IPS-18c (cell line): ENCODE measurements around the gene DMAP1.
A peak's percentile ranks its signal among the peaks of the same experiment; 100 is the strongest.
"Not testable (repeated sequence)": the region's sequence is repeated elsewhere in the genome, so short reads cannot be mapped to it uniquely, and the experiment has no call there.

Source experiments
- H3K4me3 ChIP-seq: 2 replicates; pipeline ENCODE4 v1.7.0; 2013; ENCODE audit warnings: low read depth, mild to moderate bottlenecking, low read length, moderate library complexity; ENCODE audit not compliant: insufficient read depth
- H3K9me3 ChIP-seq: one replicate; pipeline ENCODE4 v1.6.1; 2013; ENCODE audit warnings: mild to moderate bottlenecking, low read length, moderate library complexity; ENCODE audit not compliant: control insufficient read depth, insufficient read depth

Gene DMAP1

GRCh38 chr1:44213222-44214112, at the start of gene DMAP1:
TSS of gene DMAP1 (plus strand) at chr1:44213471. CDS start at chr1:44213754, 283 bp downstream.
- H3K4me3 ChIP-seq: peak within 1 kb of the TSS; percentile 97
- H3K9me3 ChIP-seq: no peaks in the 10 kb centered on the region

DNA sequence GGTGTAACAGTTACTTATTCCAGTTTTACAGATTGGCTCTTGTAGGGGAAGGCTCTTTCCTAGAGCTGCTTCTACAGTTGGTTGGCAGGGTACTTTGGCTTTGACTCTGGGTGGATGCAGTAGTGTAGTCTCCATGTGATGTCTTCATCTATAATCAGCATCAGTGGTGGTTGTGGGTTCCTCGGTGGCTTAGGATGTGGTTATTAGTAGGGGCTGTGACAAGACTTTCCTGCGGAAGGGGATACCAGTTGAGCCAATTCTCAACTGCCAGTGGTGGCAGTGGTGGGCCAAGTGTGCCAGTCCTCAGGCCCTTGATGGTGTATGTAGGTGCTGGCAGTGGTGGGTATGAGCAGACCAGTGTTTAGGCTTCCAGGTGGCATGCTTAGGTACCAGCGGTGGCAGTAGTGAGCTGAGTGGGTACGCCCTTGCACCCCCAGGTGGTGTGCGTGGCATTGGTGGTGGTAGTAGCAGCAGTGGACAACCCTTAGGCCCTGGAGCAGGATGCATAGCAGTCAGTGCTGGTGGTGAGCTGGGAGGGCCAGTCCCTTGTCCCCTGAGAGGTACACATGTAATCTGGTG, 44.7 kb upstream of the DMAP1 start:
- Histone ChIP-seq H3K9me3 (no peaks in the 10 kb centered on the region), H3K4me3 (no peak overlapping the region)

- Histone ChIP-seq H3K4me3 (no peak overlapping the region), H3K9me3 (peaks cover 3% of the 10 kb centered on the region)
These were observed 42.9 kb upstream of the DMAP1 start for GRCh38 chr1:44170281-44170823.

- no peak overlapping the region for H3K4me3 ChIP-seq
- H3K9me3 ChIP-seq: peaks cover 5% of the 10 kb centered on the region
These were observed 38.6 kb upstream of the DMAP1 start for GRCh38 chr1:44174630-44175029.

DNA sequence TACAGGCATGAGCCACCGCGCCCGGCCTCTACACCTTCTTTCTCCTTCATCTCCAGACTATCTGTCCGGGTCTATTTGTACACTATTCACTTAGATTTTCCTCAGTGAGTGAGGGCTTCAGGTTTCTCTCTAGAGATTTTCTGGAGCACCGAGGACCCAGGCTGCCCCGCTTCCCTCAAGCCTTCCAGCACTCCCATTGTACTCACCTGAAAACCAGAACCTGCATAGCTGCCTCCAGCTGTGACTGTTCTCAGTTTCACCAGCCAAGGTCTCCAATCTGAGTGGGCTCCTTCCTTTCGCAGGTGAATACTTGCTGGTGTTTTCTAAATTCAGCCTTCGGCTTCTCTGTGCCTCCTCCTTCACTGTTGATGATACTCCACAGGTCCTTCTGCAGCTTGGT, 12.9 kb upstream of the DMAP1 start:
- H3K4me3 ChIP-seq: no peak overlapping the region
- no peaks in the 10 kb centered on the region for H3K9me3 ChIP-seq

GRCh38 chr1:44206545-44206944, 6.7 kb upstream of the DMAP1 start:
- not testable (repeated sequence) for H3K9me3 ChIP-seq, H3K4me3 ChIP-seq

DNA sequence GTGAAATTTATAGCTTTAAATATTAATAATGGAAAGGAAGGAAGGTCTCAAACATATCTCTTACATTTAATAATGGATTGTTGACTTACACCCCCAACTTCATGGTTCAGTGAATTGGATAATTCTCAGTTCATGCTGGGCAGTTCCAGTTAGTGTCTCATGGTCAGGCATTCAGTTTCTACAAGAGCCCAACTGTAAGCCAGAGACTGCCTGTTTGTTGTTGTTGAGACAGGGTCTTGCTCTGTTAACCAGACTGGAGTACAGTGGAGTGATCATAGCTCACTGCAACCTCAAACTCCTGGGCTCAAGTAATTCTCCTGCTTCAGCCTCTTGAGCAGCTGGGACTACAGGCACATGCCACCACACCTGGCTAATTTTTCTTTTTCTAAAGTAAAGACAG, 5.0 kb upstream of the DMAP1 start:
- Histone ChIP-seq H3K9me3 (no peaks in the 10 kb centered on the region), H3K4me3 (no peak overlapping the region)

DNA sequence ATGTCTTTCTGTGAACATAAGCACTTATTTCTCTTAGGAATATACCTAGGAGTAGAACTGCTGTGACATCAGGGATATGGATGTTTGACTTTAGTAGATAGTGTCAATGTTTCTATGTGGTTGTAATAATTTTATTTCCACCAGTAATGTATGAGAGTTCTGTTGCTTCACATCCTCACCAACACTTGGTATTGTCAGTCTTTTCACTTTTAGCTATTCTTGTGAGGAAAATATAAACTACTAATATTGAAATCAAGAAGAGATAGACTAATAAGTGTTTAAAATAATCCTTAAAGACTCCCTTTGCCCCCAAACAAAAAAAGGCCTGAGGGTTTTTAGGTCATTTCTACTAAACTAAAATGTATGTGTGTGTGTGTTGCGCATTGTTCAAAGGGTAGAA, 2.7 kb upstream of the DMAP1 start:
- no peak overlapping the region for H3K4me3 ChIP-seq
- no peaks in the 10 kb centered on the region for H3K9me3 ChIP-seq

GRCh38 chr1:44212355-44213221, 683 bp upstream of the DMAP1 start:
- peak overlapping the region; percentile 97 for H3K4me3 ChIP-seq
- no peaks in the 10 kb centered on the region for H3K9me3 ChIP-seq

DNA sequence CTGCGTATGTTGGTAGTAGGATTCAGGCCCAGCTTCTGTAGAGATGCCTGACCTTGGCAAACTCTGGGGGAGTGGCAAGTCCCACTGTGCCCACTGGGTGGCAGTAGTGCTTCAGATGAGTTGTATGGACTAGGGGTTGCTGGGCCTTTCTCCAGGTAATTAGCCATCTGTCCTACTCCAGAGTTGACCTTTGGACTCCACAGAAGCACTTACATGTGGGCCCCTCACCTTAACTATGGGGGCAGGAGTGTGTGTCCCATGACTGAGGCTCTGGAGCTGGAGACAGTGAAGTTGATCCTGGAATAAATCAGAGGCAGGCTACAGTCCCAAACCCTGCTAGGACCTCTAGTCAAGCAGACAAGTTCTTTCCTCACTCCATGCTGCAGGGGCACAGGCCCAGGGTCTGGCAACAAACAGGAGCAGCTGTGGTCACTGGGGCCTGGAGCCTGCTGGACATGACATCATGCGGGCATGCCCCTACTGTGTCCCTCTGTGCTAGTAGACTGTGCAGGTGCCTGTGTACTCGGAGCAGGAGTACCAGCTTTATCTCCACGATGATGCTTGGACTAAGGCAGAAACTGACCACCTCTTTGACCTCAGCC, 4.6 kb downstream of the DMAP1 start:
- no peaks in the 10 kb centered on the region for H3K9me3 ChIP-seq
- H3K4me3 ChIP-seq: no peak overlapping the region

DNA sequence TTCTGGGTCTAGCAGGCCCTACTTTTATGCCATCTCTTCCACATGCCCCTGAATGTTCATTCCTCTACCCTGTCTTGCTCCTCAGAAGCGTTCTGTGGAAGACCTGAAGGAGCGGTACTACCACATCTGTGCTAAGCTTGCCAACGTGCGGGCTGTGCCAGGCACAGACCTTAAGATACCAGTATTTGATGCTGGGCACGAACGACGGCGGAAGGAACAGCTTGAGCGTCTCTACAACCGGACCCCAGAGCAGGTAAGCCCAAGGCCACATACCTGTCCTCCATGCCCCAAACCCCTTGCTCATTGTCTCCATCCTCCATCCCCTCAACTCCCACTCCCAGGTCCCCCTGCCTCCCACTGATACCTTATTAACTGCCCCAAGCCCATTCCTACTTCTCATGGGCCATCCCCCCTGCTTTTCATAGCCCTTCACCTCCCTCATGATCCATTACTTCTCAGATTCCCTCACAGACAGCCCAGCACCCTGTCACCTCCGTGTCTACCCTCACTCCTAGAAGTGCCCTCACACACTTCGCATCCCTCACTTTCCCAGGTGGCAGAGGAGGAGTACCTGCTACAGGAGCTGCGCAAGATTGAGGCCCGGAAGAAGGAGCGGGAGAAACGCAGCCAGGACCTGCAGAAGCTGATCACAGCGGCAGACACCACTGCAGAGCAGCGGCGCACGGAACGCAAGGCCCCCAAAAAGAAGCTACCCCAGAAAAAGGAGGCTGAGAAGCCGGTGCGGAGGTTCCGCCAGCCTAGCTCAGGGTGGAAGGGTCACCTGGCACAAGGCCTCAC, 5.4 kb downstream of the DMAP1 start:
- Histone ChIP-seq H3K4me3 (no peak overlapping the region), H3K9me3 (no peaks in the 10 kb centered on the region)

DNA sequence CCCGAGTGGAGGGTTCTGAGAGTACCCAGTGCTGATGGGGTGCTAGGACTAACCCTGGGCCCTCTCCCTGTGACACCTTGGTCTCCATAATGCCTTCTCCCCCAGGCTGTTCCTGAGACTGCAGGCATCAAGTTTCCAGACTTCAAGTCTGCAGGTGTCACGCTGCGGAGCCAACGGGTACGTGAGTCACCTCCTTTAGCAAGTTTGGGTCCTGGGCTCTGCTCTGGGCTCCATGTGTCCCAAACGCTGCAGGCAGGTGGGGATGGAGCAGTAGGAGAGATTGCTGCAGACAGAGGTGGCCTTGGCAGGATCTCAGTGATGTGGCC, 6.0 kb downstream of the DMAP1 start:
- no peak overlapping the region for H3K4me3 ChIP-seq
- no peaks in the 10 kb centered on the region for H3K9me3 ChIP-seq

DNA sequence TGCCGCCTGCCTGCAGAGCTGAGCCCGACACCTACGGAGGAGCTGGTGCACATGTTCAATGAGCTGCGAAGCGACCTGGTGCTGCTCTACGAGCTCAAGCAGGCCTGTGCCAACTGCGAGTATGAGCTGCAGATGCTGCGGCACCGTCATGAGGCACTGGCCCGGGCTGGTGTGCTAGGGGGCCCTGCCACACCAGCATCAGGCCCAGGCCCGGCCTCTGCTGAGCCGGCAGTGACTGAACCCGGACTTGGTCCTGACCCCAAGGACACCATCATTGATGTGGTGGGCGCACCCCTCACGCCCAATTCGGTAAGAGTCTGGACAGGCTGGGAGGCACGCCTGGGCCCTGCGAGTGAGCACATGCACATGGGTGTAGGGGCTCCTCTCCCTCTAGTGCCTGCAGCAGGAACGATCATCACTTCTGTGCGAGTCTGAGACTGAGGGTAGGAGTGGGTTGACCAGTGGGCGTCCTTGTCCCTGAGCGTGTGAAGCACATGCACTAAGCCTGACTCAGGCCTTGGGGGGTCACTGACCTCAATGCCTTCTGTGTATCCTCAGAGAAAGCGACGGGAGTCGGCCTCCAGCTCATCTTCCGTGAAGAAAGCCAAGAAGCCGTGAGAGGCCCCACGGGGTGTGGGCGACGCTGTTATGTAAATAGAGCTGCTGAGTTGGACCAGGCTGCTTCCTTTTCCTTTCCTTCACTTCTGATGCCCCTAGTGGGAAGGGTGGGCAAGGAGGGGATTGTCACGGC, 6.9 kb downstream of the DMAP1 start:
- H3K9me3 ChIP-seq: no peaks in the 10 kb centered on the region

GRCh38 chr1:44220755-44221154, 7.5 kb downstream of the DMAP1 start:
- H3K4me3 ChIP-seq: no peak overlapping the region
- H3K9me3 ChIP-seq: no peaks in the 10 kb centered on the region

More for the DNA sequence above, 6.9 kb downstream of the DMAP1 start:
- no peak overlapping the region for H3K4me3 ChIP-seq

GRCh38 chr1:44221769-44222168, 8.5 kb downstream of the DMAP1 start:
- Histone ChIP-seq H3K9me3 (no peaks in the 10 kb centered on the region), H3K4me3 (no peak overlapping the region)
